Sigmoid colon (tissue), 7 donors: ENCODE data around the gene VIPR2. TPM values are rescaled to one million over a fixed set of nuclear protein-coding genes. Genes with fewer than 3 reads are reported as not detected.

Experiments used
- DNase-seq: peaks from one replicate; pipeline ENCODE4 v3.0.0-alpha.2; 2019
- H3K27ac ChIP-seq, 4 donors: fragments of 200-600 bp; sonication (generic); one replicate each; pipeline ENCODE4 v1.5.1; 2016 to 2019; ENCODE audit warnings: mild to moderate bottlenecking in 1 of 4
- H3K27me3 ChIP-seq, 3 donors: fragments of 200-600 bp; sonication (generic); one replicate each; pipeline ENCODE4 v1.5.1; 2019; ENCODE audit warnings: mild to moderate bottlenecking in 1 of 3
- H3K36me3 ChIP-seq, 4 donors: fragments of 200-600 bp; sonication (generic); one replicate each; pipeline ENCODE4 v1.5.1; 2016 to 2019
- H3K4me1 ChIP-seq, 4 donors: fragments of 200-600 bp; sonication (generic); one replicate each; pipeline ENCODE4 v1.5.1; 2017 to 2019
- H3K4me3 ChIP-seq, 4 donors: fragments of 200-600 bp; sonication (generic); one replicate each; pipeline ENCODE4 v1.5.1; 2017 to 2019; ENCODE audit warnings: mild to moderate bottlenecking in 2 of 4, moderate library complexity in 1 of 4
- H3K9me3 ChIP-seq, 4 donors: fragments of 200-600 bp in 3 of 4; sonication (generic) in 3 of 4; one replicate each; pipeline versions ENCODE4 v1.5.1 to v1.6.1; 2013 to 2019
- EP300 ChIP-seq, 4 donors: sonication (generic); formaldehyde crosslinking; IDR thresholded peaks; one replicate each; pipeline ENCODE4 v1.6.1; 2017; ENCODE audit warnings: antibody characterized with exemption in 4 of 4
- POLR2A ChIP-seq, 2 donors: fragments of 450-650 bp; IDR thresholded peaks; one replicate each; pipeline ENCODE4 v1.6.1; 2016; ENCODE audit warnings: antibody characterized with exemption in 2 of 2, mild to moderate bottlenecking in 2 of 2, moderate library complexity in 2 of 2
- POLR2AphosphoS5 ChIP-seq, 4 donors: sonication (generic); formaldehyde crosslinking; IDR thresholded peaks; one replicate each; pipeline ENCODE4 v1.6.1; 2017; ENCODE audit warnings: antibody characterized with exemption in 4 of 4
- WGBS, 2 donors: extraction: QIAGEN DNeasy Blood & Tissue Kit; methylation state at CpG; one replicate each; pipeline ENCODE4 v1.1.7; 2013; 5-methylcytosine and 5-hydroxymethylcytosine counted together
- intact Hi-C: fragments of 100-400 bp; cut with DNase I; formaldehyde crosslinking; loops from one replicate; pipeline ENCODE4 v1.15.1; 2023
- polyA plus RNA-seq, 3 donors: library from polyadenylated mRNA; stranded (reverse); fragments of 200-250 nt; gene quantifications; one replicate each; pipeline ENCODE4 v1.2.3, GENCODE V29; 2013
- total RNA-seq, 4 donors: library from RNA; depleted of rRNA; stranded (reverse); fragments of >200 nt; gene quantifications; one replicate each; pipeline ENCODE4 v1.1.0, GENCODE V29; 2016
- TF ChIP-seq, protein P1 (sequence below), 4 experiments: fragments of 450-650 bp in 3 of 4; fragments of 200-600 bp in 1 of 4; IDR thresholded peaks; one replicate each; pipeline ENCODE4 v1.5.1; 2016 to 2019; ENCODE audit warnings: antibody characterized with exemption in 4 of 4, mild to moderate bottlenecking in 3 of 4, moderate library complexity in 2 of 4
- donor health status: healthy with polysubstance abuse.
- donor health status: Bipolar disorder and iron deficiency.
- donor health status: healthy.

The VIPR2 gene
- total and polyA plus RNA-seq, 7 donors: 0.23 to 21.4 (median 11.7) TPM

DNA sequence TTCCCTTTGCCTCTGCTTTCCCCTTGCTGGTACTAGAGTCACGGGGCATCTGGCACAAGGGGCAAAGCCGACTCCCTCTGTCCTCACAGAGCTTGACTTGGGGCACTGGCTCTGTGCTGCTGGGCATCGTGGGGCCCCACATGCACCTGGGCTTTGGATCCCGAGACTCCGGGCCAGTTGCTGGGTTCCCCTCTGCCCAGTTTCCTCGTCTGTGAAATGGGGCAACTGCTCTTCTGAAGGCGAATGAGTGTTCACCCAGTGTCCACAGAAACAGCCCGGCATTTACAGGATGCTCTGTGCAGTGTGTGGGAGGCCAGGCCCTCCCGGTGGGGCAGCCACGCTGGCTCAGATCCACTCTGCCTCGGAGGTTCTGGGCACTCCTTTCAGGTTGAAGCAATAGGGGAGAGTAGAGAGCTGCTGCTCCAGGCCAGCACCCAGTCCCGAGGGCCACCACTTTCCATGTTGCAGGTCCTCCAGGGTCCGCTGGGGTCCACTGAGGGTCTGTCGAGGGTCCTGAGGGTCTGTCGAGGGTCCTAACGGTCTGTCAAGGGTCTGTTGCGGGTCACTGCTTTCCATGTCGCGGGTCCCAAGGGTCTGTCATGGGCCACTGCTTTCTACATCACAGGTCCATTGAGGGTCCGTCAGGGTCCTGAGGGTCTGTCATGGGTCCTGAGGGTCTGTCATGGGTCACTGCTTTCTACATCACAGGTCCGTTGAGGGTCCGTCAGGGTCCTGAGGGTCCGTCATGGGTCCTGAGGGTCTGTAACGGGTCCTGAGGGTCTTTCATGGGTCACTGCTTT lies 103.6 kb downstream of the VIPR2 start:
- TF ChIP-seq POLR2AphosphoS5 (IDR thresholded peaks at IDR 0.05): no peak
- TF ChIP-seq, protein P1, sequence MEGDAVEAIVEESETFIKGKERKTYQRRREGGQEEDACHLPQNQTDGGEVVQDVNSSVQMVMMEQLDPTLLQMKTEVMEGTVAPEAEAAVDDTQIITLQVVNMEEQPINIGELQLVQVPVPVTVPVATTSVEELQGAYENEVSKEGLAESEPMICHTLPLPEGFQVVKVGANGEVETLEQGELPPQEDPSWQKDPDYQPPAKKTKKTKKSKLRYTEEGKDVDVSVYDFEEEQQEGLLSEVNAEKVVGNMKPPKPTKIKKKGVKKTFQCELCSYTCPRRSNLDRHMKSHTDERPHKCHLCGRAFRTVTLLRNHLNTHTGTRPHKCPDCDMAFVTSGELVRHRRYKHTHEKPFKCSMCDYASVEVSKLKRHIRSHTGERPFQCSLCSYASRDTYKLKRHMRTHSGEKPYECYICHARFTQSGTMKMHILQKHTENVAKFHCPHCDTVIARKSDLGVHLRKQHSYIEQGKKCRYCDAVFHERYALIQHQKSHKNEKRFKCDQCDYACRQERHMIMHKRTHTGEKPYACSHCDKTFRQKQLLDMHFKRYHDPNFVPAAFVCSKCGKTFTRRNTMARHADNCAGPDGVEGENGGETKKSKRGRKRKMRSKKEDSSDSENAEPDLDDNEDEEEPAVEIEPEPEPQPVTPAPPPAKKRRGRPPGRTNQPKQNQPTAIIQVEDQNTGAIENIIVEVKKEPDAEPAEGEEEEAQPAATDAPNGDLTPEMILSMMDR (IDR thresholded peaks at IDR 0.05): no peak
- no peak for TF ChIP-seq POLR2A (IDR thresholded peaks at IDR 0.05)
- TF ChIP-seq EP300 (IDR thresholded peaks at IDR 0.05): no peak
- peaks cover 0 to 4% (median 0%) of the 10 kb centered on the region in 4 donors for H3K4me1 ChIP-seq
- WGBS, 2 donors: 79 to 91% methylated on average over 24 of the region's 24 CpGs
- H3K27me3 ChIP-seq: no peaks in the 10 kb centered on the region
- H3K36me3 ChIP-seq: peaks cover 0 to 7% (median 0%) of the 10 kb centered on the region in 4 donors
- no peaks in the 10 kb centered on the region for H3K9me3 ChIP-seq
- H3K4me3 ChIP-seq: no peak overlapping the region
- intact Hi-C loops: no loop called here
- DNase-seq: peak; percentile 61
- H3K27ac ChIP-seq: no peak overlapping the region

DNA sequence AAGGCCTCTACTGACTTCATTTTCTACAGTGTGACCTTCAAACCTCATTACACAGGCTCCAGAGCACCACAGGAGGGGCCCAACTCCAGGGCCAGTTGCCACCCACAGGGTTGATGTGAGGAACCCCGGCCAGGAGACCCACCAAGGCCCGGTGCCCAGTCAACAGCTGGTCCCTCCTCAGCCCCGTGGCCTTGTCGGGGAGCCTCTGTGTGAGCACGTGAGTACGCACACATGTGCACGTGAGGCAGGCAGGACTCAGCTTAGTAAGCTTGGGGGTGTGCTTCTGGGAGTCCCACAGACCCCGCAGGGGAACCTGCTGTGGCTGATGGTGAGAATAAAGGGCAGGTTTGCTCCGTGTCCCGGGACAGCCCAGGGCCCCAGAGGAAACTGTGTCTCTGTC lies 104.5 kb downstream of the VIPR2 start:
- TF ChIP-seq POLR2A (IDR thresholded peaks at IDR 0.05) (no peak), EP300 (IDR thresholded peaks at IDR 0.05) (no peak), POLR2AphosphoS5 (IDR thresholded peaks at IDR 0.05) (no peak)
- TF ChIP-seq, protein P1 (IDR thresholded peaks at IDR 0.05): no peak
- 78 to 86% methylated on average over 10 of the region's 10 CpGs for WGBS, 2 donors
- H3K4me1 ChIP-seq: peaks cover 0 to 4% (median 0%) of the 10 kb centered on the region in 4 donors
- H3K27ac ChIP-seq: no peak overlapping the region
- DNase-seq: peak; percentile 57
- no peaks in the 10 kb centered on the region for H3K9me3 ChIP-seq
- no peak overlapping the region for H3K4me3 ChIP-seq
- H3K27me3 ChIP-seq: no peaks in the 10 kb centered on the region
- peaks cover 0 to 11% (median 0%) of the 10 kb centered on the region in 4 donors for H3K36me3 ChIP-seq
- intact Hi-C loops: no loop called here

DNA sequence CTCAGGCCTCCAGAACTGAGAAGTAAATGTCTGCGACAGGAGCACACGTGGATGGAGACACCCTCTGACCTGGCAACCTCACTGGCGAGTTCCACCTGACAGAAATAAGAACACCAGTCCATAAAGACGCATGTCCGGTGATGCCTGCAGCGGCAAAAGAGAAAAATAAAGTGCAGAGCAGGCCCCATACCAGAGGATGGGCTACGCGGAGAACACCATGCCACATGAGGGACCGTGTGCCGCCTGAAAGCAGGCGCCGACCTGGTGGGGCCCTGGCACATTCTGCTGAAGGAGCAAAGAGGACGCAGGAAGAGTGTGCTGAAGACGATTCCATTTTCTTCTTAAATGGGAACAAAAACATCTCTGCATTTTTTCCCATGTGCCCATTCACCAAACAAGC lies 105.0 kb downstream of the VIPR2 start:
- TF ChIP-seq POLR2A (IDR thresholded peaks at IDR 0.05) (no peak), EP300 (IDR thresholded peaks at IDR 0.05) (no peak), POLR2AphosphoS5 (IDR thresholded peaks at IDR 0.05) (no peak)
- TF ChIP-seq, protein P1 (IDR thresholded peaks at IDR 0.05): no peak
- 82 to 92% methylated on average over 14 of the region's 14 CpGs for WGBS, 2 donors
- H3K4me1 ChIP-seq: peaks cover 0 to 4% (median 0%) of the 10 kb centered on the region in 4 donors
- H3K4me3 ChIP-seq: no peak overlapping the region
- H3K36me3 ChIP-seq: peaks cover 0 to 15% (median 0%) of the 10 kb centered on the region in 4 donors
- DNase-seq: peak; percentile 28
- no peaks in the 10 kb centered on the region for H3K27me3 ChIP-seq
- no peaks in the 10 kb centered on the region for H3K9me3 ChIP-seq
- no peak overlapping the region for H3K27ac ChIP-seq
- intact Hi-C loops: no loop called here

DNA sequence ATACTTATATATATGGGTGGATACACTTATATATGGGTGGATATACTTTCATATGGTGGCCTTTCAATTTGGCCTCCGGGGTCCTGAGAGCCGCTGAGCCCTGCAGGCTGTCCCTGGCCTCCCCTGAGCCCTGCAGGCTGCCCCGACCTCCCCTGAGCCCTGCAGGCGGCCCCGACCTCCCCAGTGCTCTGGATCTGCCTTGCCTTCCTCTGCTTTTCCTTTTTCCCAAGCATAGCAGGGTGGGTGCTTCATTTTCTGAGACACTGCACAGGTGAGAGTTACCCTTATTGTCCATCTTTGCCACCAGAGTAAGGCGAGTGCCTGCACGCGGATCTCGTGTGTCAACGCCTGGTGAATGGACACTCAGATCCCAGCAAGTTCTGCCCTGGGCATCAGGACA lies 106.6 kb downstream of the VIPR2 start:
- H3K4me3 ChIP-seq: no peak overlapping the region
- WGBS, 2 donors: 40 to 67% methylated on average over 10 of the region's 10 CpGs
- H3K4me1 ChIP-seq: peaks cover 0 to 4% (median 0%) of the 10 kb centered on the region in 4 donors
- intact Hi-C loops: no loop called here
- peaks cover 0 to 22% (median 0%) of the 10 kb centered on the region in 4 donors for H3K36me3 ChIP-seq
- H3K27ac ChIP-seq: no peak overlapping the region
- TF ChIP-seq EP300 (IDR thresholded peaks at IDR 0.05) (no peak), POLR2A (IDR thresholded peaks at IDR 0.05) (no peak)
- no peaks in the 10 kb centered on the region for H3K27me3 ChIP-seq
- H3K9me3 ChIP-seq: no peaks in the 10 kb centered on the region
- DNase-seq: peak; percentile 34

DNA sequence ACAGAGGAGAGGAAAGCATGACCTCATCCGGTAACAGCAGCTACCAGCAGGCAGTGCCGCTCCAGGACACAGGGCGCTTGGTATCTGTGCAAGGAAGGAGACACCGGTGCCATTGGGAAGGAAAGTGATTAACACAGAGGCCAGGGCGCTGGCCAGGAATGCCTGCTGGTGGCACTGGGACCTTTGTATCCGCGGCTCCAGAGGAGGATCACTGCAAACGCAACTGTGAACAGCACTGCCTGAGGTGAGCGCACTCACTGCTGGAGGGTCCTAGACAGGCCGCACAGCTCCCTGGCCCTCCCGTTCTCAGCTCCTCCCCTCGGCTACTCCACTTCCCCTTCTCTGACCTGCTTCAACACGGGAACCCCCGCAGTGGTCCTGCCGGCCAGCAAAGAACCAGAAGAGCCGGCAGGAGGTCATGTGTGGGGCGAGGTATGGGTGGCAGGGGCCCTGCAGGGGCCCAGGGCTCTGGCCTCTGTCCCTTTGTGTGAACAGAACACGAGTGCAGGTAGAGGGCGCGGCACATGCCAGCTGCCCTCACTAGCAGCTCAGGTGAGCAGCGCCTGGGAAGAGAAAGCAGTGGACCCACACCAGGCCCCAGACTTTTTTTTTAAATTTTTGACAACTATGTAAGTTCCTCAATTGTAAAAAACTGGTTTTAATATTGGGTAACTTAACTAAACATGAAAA lies 107.6 kb downstream of the VIPR2 start:
- DNase-seq: peak; percentile 56
- Histone ChIP-seq H3K4me3 (no peak overlapping the region), H3K9me3 (no peaks in the 10 kb centered on the region), H3K36me3 (peaks cover 0 to 22% (median 0%) of the 10 kb centered on the region in 4 donors), H3K27me3 (no peaks in the 10 kb centered on the region), H3K27ac (no peak overlapping the region), H3K4me1 (peaks cover 0 to under 1% (median 0%) of the 10 kb centered on the region in 4 donors)
- WGBS, 2 donors: 21 to 56% methylated on average over 21 of the region's 21 CpGs
- intact Hi-C loops: no loop called here
- no peak for TF ChIP-seq EP300 (IDR thresholded peaks at IDR 0.05)
- TF ChIP-seq POLR2A (IDR thresholded peaks at IDR 0.05): no peak
- TF ChIP-seq POLR2AphosphoS5 (IDR thresholded peaks at IDR 0.05): no peak
- TF ChIP-seq, protein P1 (IDR thresholded peaks at IDR 0.05): no peak
